Rectal smooth muscle tissue (tissue), 1 donor: ENCODE data around the gene SLC25A12.
"Not testable (repeated sequence)": the region's sequence is repeated elsewhere in the genome, so short reads cannot be mapped to it uniquely, and the experiment has no call there.

ENCODE experiments used
- H3K27ac ChIP-seq: one replicate; pipeline ENCODE4 v1.7.0; 2013; ENCODE audit warnings: low read depth, low read length, inconsistent platforms
- H3K27me3 ChIP-seq: one replicate; pipeline ENCODE4 v1.7.0; 2013; ENCODE audit warnings: low read length; ENCODE audit not compliant: control insufficient read depth, insufficient read depth
- H3K36me3 ChIP-seq: one replicate; pipeline ENCODE4 v1.7.0; 2013; ENCODE audit warnings: low read length; ENCODE audit not compliant: control insufficient read depth, insufficient read depth
- H3K4me1 ChIP-seq: one replicate; pipeline ENCODE4 v1.7.0; 2013; ENCODE audit warnings: low read length; ENCODE audit not compliant: control insufficient read depth, insufficient read depth
- H3K4me3 ChIP-seq: one replicate; pipeline ENCODE4 v1.7.0; 2013; ENCODE audit warnings: low read length
- H3K9ac ChIP-seq: one replicate; pipeline ENCODE4 v1.7.0; 2013; ENCODE audit warnings: low read length

The SLC25A12 gene

DNA sequence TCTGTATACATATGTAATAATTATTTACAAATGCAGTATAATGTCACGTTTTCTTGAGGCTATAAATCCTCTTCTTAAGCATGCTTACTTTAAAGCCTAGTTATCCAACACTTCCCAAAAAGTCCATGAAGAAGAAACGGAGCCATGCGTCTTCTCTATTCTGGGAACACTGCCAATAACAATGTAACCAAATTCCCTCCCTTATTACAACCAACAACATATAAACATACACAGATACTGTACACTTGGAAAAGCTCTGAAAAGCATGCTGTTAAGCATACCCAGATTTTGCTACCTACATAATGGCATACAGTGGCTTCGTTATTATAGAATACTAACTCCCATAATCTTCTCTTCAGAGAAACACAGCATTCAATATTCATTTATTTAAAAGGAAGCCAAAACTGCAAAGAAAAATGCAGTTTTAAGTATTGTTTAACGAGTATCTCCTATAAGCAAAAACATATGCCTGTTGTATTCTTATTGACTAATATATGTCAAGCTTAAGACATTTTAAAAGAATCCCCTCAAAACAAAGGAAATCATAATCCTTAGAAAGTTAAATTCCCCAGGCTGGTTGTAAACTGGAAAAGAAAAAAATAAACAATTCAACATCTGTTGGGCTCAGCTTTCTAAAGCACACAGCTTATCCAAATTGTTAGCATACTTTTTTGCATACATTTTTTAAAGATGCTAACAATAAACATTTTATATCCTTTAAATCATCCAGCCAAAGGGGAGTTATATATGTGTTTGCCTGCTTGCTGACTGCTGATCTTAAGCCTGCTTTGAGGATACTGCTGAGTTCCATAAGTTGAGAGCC lies 83.4 kb downstream of the SLC25A12 start:
- H3K9ac ChIP-seq = no peak overlapping the region
- H3K36me3 ChIP-seq = no peaks in the 10 kb centered on the region
- H3K4me1 ChIP-seq = no peaks in the 10 kb centered on the region
- no peaks in the 10 kb centered on the region for H3K27me3 ChIP-seq
- no peak overlapping the region for H3K4me3 ChIP-seq
- no peak overlapping the region for H3K27ac ChIP-seq

DNA sequence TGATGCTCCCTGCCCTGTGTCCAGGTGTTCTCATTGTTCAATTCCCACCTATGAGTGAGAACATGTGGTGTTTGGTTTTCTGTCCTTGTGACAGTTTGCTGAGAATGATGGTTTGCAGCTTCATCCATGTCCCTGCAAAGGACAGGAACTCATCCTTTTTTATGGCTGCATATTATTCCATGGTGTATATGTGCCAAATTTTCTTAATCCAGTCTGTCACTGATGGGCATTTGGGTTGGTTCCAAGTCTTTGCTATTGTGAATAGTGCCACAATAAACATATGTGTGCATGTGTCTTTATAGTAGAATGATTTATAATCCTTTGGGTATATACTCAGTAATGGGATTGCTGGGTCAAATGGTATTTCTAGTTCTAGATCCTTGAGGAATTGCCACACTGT lies 85.2 kb downstream of the SLC25A12 start:
- not testable (repeated sequence) for H3K27me3 ChIP-seq, H3K4me1 ChIP-seq, H3K36me3 ChIP-seq, H3K4me3 ChIP-seq, H3K9ac ChIP-seq, H3K27ac ChIP-seq

DNA sequence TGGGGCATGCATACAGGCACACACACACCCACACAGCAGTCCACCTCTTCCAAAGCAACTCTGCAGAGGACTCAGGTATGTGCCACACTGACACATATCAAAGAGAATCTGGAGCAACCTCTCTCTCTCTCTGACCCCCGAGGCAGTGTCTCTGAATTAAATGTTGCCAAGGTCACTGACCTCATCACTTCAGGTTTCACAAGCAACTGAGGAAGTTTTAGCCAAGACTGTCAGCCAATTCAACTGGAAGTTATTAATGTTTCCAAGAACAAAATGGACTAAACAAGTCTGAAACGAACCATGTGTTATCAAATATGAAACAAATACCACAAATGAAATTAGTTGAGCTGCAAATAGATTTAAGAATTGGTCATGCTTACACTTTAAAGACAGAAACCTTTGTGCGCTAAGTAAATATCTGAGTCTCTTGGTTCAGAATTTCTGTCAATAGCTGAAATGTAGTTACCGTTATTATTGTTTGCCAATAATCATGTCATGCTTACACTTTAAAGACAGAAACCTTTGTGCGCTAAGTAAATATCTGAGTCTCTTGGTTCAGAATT lies 86.1 kb downstream of the SLC25A12 start:
- H3K4me3 ChIP-seq = no peak overlapping the region
- H3K36me3 ChIP-seq = no peaks in the 10 kb centered on the region
- no peak overlapping the region for H3K9ac ChIP-seq
- no peaks in the 10 kb centered on the region for H3K4me1 ChIP-seq
- H3K27ac ChIP-seq = no peak overlapping the region
- no peaks in the 10 kb centered on the region for H3K27me3 ChIP-seq

DNA sequence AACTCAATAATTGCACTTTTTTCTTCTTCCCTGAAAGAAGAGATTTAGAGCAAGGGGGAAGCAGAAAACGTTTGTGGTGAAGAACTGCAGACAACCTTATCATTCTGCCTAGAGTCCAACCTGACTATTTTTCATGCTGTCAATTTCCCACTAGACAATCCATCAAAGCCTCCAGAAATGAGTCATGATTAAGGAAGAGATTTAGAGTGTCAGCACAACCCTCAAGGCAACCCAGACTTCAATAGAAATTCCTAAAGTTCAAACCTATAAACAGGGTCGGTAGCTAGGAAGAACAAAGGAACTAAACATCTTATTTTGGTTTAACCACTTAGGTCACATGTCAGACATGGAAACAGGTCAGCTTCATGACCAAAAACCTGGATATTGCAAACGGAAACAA lies 86.9 kb downstream of the SLC25A12 start:
- H3K4me3 ChIP-seq = no peak overlapping the region
- no peak overlapping the region for H3K9ac ChIP-seq
- H3K4me1 ChIP-seq = no peaks in the 10 kb centered on the region
- H3K36me3 ChIP-seq = no peaks in the 10 kb centered on the region
- H3K27me3 ChIP-seq = no peaks in the 10 kb centered on the region
- no peak overlapping the region for H3K27ac ChIP-seq

DNA sequence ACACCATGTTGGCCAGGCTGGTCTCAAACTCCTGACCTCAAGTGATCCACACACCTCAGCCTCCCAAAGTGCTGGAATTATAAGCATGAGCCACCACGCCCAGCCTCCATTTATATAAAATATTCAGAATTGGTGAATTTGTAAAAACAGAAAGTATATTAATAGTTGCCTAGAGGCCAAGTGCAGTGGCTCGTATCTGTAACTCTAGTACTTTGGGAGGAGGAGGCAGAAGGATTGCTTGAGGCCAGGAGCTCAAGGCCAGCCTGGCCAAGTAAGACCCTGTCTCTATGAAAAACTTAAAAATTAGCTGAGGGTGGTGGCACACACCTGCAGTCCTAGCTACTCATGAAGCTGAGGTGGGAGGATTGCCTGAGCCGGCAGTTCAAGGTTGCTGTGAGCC lies 89.6 kb downstream of the SLC25A12 start:
- Histone ChIP-seq H3K9ac (no peak overlapping the region), H3K36me3 (peaks cover 2% of the 10 kb centered on the region), H3K4me3 (no peak overlapping the region), H3K27ac (no peak overlapping the region), H3K4me1 (no peaks in the 10 kb centered on the region), H3K27me3 (no peaks in the 10 kb centered on the region)

DNA sequence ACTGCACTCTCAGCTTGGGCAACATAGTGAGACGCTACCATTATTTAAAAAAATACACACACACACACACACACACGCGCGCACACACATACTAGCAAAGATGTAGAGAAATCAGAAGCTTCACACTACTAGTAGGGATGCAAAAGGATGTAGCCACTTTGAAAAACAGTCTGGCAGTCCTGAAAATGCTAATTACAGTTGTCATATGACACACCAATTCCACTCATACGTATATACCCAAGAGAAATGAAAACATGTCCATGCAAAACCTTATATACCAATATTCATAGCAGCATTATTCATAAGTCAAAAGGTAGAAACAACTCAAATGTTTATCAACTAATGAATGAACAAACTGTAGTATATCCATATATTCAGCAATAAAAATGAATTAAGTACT lies 90.3 kb downstream of the SLC25A12 start:
- Histone ChIP-seq H3K27ac (no peak overlapping the region), H3K36me3 (peaks cover 2% of the 10 kb centered on the region), H3K27me3 (no peaks in the 10 kb centered on the region), H3K9ac (no peak overlapping the region), H3K4me3 (no peak overlapping the region), H3K4me1 (no peaks in the 10 kb centered on the region)

DNA sequence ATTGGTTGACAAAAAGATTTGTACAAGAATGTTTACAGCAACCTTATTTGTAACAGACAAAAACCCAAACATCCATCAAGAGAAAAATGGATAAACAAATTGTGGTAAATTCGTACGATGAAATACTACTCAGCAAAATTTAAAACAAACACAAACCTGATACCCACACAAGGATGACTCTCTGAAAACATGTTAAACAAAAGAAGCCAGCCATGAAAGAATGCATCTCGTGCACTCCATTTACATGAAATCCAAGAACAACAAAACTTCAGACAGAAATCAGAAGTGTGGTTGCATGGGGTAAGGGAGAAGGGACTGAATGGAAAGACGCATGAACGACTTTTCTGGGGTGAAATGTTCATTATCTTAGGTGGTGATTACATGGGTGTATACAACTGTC lies 93.4 kb downstream of the SLC25A12 start:
- H3K27me3 ChIP-seq = no peaks in the 10 kb centered on the region
- H3K27ac ChIP-seq = no peak overlapping the region
- H3K4me3 ChIP-seq = no peak overlapping the region
- no peak overlapping the region for H3K9ac ChIP-seq
- no peaks in the 10 kb centered on the region for H3K4me1 ChIP-seq
- peaks cover 2% of the 10 kb centered on the region for H3K36me3 ChIP-seq

DNA sequence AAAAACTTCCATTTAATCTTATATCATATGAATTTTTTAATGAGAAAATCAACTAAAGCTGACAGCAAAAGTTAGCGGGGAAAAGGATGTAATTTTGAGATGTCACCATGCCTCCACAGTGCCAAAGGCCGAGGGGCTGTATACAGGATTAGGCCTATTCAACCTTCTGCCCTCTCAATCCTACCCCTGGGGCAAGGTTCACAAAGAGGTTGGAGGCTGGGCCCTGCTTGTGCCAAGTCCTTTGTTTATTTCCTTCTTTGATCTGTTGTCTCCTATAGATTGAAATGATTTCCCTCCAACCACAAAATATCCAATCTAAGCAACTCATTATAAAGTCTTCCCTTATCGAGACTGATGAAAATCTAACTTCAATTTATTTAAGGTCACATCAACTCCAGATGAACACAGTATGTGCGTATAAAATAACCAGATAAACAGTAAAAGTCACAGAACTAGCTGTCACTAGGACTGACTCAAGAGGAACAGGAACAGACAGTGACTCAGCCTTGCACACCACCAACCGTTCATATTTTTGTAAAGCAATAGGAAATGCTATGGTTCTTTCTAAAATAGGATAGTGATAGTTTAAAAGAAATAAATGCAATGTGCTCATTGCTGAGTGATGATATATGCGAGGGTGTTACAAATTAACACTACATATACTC lies 95.8 kb downstream of the SLC25A12 start:
- Histone ChIP-seq H3K27me3 (no peaks in the 10 kb centered on the region), H3K36me3 (peaks cover 2% of the 10 kb centered on the region), H3K27ac (no peak overlapping the region), H3K4me1 (no peaks in the 10 kb centered on the region), H3K9ac (no peak overlapping the region), H3K4me3 (no peak overlapping the region)

DNA sequence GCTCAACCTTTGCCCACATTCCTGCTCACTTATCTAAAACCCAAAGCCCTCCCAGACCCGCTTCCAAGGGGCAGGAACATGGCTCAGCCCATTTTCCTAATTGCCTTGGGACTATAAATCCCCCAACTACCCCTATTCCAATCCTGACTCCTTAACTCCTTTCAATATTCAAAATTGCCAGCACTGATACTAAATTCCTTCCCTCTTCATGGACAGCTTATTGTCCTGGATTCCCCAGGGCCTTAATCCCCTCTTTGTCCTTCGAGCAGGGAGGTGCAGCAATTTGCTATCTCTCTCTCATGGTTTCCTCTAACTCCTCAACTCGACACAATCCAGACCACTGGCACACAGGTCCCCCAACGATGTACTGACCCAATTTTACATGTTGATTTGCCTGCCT lies 99.1 kb downstream of the SLC25A12 start:
- no peak overlapping the region for H3K27ac ChIP-seq
- H3K4me3 ChIP-seq = no peak overlapping the region
- peaks cover 2% of the 10 kb centered on the region for H3K36me3 ChIP-seq
- H3K9ac ChIP-seq = no peak overlapping the region
- no peaks in the 10 kb centered on the region for H3K27me3 ChIP-seq
- H3K4me1 ChIP-seq = no peaks in the 10 kb centered on the region

DNA sequence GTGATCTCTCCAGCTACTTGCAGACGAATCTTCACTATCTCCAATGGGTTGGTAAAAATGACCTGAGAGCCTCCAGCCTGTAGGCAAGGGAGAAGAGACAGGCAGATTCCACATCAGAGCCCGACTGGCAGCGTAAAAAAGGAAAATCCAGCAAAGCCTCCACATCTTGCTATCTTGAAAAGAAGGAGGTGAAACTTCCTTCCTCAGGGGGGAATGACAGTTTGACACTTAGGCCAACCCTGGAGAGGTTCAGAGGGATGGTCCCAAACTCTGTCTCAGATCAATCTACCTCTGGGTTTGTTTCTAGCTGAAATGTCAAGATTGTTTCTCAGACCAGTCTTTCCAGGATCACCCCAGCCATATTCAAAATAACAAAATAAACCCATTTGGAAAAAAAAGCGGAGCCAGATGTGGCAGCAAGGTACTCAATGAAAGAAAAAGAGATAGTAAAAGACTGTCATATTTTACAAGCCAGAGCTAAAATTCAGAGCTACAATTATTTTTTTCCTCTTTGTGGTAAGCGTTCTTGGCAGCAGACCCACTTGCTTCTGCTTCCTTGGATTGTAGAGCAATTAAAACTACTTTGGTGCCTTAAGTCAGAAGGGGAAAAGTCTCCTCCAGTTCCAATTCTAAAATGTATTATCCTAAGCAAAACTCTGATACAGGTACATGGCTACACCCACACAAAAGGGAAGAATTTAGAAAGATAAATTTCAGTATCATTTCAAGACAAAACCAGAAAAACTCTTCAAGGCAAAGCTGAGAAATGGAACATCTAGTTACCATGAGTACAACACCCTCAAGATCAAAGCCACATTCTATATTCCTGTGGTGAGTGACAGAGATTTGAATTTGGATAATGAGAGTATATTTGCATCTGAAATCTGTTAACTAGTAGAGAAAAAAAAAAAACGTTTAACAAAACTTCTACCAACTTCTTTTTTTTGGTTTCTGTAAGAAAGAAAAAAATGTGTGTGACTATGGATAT lies 100.1 kb downstream of the SLC25A12 start:
- H3K4me1 ChIP-seq = no peaks in the 10 kb centered on the region
- no peak overlapping the region for H3K4me3 ChIP-seq
- no peak overlapping the region for H3K27ac ChIP-seq
- no peaks in the 10 kb centered on the region for H3K27me3 ChIP-seq
- H3K36me3 ChIP-seq = no peaks in the 10 kb centered on the region
- no peak overlapping the region for H3K9ac ChIP-seq

DNA sequence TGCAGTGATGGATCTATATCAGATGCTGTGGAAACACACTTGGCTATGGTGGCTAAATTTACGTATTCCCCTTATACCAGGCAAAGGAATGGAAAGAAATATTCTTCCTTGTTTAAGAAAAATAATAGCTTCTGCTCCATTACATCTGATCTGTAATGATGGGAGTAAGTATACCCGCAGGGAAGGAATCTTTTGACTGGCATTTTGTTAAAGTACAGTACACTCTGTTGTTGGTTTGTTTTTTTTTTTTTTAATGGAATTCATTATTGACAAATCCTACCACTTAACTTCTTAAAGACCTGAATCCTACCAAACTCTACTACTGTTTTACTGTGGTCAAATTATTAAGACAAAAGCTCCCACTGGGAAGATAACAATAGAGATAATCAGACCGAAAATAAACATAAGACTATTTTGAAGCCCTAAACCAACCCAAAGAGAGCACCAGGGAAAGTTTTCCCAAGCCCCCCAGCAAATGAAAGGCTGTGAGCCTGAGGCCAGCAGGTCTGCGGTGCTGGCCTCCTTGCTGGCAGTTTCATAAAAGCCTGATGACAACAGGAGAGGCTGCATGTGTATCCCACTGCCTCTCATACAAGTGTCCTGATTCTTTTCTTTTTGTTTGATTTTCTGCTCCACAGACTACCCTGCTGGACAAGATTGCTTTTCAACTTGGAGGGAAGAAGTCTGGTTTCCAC lies 101.0 kb downstream of the SLC25A12 start:
- Histone ChIP-seq H3K4me3 (no peak overlapping the region), H3K27ac (no peak overlapping the region), H3K4me1 (no peaks in the 10 kb centered on the region), H3K36me3 (no peaks in the 10 kb centered on the region), H3K9ac (no peak overlapping the region), H3K27me3 (no peaks in the 10 kb centered on the region)
